GM21786 (cell line): ENCODE measurements around the gene GMEB2.
"Not testable (repeated sequence)": the region's sequence is repeated elsewhere in the genome, so short reads cannot be mapped to it uniquely, and the experiment has no call there.

Source experiments
- ATAC-seq: cut with Tn5 transposase; IDR thresholded peaks from one replicate; pipeline ENCODE4 v1.9.1; 2021; ENCODE audit not compliant: unreplicated experiment

Gene GMEB2

DNA sequence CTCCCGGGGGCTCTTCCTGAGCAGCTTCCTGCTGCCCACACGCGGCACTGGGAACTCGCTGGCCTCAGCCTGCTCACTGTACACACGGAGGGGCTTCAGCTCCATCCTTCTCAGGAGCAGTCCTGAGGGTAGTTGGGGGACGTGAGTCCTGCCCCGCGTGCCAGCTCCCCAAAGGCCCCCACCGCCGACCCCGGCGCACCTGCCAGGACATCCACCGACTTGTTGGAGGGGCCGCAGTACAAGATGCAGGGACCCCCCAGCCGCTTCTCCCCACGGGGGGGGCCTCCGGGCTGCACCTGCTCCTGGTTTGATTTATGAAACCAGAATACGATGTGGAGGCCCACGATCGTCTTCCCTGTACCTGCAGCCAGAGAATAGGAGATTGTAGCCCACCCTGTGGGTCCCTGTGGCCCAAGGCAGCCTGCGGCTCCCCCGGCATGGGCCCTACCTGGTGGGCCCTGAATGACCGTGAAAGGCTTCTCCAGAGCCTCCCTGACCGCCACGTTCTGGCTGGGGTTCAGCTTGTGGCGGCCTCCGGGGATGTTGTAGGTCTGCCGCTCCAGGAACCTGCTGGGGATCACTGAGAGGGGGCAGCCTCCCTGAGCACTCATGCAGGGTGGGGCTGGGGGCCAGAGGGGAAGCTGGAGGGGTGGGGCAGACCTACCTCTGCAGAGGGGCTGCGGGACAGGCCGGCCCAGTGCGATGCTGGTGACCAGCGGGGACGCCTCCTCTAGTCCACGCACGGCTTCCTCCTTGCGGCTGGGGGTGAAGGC, 65.1 kb downstream of the GMEB2 start:
- no peak for ATAC-seq

DNA sequence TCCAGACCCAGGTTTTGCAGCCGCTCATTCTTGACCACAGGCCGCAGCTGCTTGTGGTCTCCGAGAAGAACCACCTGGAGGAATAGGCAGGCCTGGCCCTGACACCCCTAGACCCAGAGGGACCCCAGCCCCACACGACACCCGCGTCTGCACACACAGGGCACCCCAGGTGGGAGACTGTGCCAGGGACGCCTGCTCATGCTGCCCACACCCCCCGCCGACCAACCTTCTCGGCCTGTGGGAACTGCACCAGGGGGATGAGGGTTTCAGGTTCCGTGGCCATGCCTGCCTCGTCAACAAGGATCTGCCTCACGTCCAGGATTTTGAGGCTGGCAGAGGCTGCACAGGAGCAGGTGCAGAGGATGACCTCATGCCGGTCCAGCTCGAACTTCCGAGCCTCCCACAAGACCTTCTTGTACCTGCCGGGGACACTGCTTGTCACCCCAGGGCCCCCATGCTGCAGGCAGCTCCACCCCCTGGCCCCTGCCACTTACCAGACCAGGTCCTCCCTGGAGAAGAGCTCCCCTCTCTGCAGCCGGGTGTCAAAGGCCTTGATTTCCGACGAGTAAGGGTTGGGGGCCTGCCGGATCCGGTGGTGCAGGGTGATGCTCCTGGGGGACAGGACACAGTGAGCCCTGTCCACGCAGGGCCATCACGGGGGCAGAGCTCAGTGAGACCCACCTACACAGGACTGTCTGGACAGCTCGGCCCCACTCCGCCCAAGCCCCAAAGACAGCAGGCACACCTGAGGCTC, 65.9 kb downstream of the GMEB2 start:
- no peak for ATAC-seq

DNA sequence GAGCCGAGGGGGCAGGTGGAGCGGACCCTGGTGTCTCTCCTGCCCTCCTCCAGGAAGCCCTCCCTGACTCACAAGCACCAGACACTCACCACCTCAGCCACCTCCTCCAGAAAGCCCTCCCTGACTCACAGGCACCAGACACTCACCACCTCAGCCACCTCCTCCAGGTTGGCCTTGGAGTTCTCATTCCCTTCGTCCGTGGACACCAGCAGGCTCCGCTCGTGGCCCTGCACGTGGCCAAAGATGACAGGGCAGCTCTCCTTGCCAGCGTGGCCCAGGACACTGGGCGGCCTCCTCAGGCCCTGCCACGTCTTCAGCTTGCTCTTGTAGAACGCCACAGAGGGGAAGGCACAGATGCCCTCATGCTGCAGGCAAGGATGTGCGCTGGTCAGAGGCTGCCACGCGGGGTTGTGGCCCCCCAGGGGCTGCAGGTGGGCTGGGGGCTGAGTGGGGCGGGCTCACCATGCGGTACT, 66.5 kb downstream of the GMEB2 start:
- ATAC-seq = no peak

DNA sequence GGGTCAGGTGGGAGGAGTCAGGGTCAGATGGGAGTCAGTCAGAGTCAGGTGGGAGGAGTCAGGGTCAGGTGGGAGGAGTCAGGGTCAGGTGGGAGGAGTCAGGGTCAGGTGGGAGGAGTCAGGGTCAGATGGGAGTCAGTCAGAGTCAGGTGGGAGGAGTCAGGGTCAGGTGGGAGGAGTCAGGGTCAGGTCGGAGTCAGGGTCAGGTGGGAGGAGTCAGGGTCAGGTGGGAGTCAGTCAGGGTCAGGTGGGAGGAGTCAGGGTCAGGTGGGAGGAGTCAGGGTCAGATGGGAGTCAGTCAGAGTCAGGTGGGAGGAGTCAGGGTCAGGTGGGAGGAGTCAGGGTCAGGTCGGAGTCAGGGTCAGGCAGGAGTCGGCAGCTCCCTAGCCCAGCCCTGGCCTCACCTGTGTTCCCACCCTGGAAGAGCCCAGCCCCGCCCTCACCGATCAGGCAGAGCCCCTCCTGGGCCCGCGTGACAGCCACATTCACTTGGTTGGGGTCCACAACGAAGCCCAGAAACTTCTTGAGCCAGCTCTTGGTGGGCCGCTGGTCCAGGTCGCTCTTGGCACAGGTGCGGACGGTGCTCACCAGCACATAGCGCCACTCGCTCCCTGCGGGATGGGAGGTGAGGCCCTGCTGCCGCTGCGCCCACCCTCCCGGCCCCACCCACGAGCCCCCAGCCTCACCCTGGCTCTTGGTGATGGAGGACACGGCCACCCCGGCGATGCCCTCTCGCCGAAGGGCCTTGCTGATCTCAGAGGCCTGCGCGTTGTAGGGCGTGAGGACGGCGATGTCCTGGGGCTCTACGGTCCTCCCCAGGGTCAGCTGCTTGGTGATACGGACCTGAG, 67.2 kb downstream of the GMEB2 start:
- not testable (repeated sequence) for ATAC-seq

DNA sequence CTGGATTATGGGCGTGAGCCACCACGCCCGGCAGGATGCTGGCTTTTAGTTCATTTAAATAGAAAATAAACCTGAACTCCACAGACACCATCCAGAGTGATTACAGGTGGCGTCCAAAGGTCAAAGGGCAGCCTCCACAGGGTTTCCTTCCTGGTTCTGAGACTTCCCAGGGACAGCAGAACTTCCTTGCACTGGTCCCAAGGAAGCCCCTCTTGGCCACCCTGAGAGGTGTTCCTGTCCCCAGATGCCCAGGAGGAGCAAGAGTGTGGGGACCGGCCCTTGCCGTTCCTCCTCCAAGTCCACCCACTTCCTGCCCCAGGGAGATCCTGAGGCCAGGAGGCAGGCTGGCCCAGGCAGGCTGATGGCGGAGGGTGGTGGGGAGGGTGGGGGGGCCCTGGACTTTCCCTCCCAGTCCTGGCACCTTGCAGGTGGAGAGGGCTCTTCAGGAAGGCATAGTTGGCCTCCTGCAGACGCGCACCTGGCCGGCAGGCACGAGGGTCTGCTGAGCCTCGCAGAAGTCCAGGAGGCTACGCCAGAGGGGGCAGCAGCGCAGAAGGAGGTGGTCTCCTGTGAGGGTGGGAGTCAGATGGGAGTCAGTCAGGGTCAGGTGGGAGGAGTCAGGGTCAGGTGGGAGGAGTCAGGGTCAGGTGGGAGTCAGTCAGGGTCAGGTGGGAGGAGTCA, 68.0 kb downstream of the GMEB2 start:
- ATAC-seq = no peak

DNA sequence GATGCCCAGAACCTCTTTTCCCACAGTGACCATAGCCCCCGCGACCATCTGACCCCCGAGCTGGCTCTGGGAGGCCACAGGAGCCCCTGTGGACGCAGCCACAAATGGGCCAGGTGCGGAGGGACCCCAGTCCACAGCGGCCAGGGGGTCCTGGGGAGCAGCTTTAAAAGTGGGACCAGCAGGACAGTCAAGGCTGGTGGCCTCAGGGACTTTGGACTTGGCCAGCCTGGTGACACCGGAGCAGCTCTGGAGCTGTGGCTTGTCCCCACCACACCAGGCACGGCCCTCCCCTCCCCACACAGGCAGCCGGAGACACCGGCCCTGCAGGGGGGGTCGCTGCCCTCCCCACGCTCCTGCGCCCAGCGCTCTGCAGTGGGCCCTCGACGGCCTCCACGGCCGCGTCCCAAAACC, 69.4 kb downstream of the GMEB2 start:
- no peak for ATAC-seq

DNA sequence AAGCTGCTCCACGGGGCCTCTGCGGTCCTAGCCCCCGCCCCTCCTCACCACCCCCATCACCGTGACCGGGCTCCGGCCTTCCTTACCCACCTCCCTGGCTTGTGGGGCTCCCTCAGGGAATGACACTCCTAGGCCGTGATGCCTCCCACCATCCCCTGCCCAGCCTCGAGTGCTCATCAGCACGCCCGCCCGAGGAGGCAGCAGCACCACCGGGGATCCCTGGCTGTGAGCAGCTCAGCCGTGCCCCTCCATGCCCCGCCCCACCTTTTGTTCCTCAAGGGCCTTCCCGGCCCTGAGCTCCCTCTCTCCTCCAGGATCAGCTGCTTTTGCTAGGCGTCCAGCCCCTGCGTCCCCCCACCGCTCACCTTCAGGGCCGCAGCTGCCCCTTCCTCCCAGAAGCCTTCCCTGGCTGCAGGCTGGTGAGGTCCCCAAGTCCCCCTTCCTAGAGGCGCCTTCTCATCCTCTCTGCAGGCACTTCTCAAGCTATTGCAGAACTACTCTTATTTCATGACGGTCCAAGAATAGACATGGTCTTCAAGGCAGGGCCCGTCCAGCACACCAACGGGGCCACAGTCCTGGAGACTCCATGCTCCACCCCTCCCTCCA, 69.9 kb downstream of the GMEB2 start:
- ATAC-seq = no peak

DNA sequence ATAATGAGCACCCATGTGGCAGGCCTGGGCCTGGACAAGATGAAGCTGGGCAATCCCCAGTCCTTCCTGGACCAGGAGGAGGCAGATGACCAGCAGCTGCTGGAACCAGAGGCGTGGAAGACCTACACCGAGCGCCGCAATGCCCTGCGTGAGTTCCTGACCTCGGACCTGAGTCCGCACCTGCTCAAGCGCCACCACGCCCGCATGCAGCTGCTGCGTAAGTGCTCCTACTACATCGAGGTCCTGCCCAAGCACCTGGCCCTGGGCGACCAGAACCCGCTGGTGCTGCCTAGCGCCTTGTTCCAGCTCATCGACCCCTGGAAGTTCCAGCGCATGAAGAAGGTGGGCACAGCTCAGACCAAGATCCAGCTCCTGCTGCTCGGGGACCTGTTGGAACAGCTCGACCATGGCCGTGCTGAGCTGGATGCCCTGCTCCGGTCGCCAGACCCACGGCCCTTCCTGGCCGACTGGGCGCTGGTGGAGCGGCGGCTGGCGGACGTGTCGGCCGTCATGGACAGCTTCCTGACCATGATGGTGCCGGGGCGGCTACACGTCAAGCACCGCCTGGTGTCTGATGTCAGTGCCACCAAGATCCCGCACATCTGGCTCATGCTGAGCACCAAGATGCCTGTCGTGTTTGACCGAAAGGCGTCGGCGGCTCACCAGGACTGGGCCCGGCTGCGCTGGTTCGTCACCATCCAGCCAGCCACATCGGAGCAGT, 71.1 kb downstream of the GMEB2 start:
- ATAC-seq = no peak

DNA sequence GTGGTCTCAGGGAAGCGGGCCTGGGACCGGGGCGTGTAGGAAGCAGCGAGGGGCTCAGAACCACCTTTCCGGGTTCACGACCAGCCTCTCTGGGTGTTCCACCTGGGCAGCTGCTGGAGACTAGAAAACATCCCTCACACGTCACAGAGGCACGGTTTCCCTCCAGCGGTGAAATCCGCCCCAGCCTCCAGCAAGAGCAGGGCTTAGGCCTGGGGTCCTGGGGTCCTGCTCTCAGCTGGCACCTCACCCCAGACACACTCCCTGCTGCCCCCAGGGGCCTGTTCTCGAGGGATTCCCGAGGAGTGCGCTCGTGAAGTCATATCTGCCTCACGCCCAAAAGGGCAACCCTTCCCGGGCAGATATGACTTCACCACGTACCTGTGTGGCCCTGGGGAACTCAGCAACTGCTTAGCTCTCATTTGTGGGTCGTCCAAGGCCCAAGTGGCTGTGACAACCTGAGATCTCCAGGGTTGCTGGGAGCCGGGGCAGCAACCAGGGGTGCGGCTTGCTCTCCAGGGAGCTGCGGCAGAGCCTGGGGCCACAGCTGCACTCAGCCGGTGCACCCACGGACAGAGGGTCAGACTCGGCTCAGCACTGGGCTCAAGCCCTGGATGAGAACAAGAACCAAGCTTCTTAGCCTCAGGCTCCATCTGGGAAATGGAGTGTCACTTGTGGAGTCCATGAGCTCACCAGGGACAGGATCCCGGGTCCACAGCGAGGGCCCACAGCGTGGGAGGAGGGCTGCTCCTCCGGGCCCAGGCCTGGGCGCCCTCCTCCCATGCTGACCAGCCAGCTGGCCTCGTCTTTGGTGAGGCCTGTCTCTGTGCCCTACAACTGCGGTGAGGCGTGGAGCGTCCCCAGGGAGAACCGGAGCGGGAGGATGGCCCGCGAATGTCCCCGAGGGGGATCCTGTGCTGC, 72.3 kb downstream of the GMEB2 start:
- ATAC-seq = no peak

DNA sequence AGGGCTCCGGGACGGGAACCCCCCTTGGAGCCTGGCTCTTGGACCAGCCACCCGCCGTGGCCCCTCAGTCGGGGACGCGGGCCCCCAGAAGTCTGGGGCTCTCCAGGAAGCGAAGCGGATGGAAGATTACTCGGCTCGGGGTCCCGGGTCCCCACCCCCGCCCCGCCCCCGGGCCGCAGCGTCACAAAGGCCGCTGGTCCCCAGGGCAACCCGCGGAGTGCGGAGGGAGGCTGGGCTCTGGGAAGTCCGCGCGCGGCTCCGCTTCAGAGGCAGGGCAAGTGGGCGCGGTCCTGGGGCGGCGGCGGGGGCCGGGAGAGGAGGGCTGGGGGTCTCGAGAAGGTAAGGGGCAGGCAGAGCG, 73.0 kb downstream of the GMEB2 start, which contains the start of gene FNDC11:
TSS of gene FNDC11 (plus strand) at position 227 of the 358 bp plus-strand sequence. CDS start 1,505 bp downstream, outside the sequence.
- ATAC-seq = no peak

DNA sequence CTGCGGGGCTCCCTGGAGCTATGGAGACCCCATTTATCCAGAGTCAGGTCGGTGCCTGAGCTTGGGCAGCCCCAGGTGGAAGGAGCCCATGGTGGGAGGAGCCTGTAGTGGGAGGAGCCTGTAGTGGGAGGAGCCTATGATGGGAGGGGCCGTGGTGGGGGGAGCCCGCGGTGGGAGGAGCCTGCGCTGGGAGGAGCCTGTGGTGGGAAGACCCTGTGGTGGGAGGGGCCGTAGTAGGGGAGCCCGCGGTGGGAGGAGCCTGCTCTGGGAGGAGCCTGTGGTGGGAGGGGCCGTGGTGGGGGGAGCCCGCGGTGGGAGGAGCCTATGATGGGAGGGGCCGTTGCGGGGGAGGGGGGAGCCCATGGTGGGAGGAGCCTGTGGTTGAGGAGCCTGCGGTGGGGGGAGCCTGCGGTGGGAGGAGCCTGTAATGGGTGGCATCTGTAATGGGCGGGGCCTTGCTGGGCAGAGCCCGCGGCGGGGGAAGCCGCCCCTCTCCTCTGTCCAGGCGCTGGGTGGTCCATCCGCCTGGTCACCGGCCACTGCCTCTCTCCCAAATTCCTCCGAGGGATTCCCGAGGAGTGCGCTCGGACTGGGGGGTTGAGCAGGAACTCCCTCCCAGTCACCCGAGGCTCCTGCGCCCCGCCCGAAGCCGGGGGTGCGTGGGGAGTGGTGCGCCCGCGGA, 73.5 kb downstream of the GMEB2 start:
- no peak for ATAC-seq

DNA sequence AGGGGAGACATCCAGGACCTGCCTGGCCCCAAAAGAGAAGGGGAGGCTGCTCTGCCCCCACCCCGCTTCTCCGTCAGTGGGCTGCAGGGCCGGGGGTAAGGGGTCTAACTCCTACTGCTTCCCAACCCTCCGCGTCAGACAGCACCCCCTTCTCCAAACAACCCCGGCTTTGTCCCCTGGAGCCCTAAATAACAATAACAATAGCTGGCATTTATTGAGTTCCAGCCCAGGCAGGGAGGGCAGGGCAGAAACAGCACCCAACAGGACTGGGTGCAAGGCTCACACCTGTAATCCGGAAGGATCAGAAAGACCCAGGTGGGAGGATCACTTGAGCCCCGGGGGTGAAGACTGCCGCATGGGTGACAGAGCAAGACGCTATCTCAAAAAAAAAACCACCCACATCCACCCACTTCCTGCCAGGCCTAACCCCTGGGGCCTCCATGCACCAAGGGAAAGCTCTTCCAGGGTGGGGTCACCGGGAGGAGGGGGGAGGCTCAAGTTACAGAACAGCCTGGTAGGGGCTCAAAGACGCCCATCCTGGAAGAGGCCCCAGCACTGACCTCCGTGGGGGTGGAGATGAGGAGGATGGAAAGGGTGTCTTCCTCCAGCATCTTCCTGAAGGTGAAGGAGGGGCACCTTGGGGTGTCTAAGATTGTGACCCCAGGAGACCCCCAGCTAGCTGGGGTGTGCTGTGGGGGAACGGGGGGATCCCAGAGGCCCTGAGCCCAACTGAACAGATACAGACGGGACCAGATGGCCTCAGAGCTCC, 74.2 kb downstream of the GMEB2 start:
- no peak for ATAC-seq

DNA sequence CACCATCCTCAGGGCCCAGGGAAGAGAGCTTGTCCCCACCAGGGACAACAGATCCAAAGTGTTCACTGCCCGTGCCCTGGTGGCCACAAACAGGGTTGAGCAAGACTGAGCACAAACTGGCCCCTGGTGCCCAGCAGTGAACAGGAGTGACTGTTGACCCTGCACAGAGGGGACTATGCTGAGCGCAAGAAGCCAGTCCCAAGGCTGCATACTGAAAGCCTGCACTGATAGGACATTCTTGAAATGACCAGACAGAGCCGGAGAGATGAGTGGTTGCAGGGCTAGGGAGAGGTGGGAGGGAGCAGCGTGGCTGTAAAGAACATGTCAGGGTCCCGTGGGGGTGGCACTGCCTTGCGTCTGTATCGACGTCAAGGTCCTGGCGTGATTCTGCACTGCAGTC, 75.8 kb downstream of the GMEB2 start:
- ATAC-seq = no peak

DNA sequence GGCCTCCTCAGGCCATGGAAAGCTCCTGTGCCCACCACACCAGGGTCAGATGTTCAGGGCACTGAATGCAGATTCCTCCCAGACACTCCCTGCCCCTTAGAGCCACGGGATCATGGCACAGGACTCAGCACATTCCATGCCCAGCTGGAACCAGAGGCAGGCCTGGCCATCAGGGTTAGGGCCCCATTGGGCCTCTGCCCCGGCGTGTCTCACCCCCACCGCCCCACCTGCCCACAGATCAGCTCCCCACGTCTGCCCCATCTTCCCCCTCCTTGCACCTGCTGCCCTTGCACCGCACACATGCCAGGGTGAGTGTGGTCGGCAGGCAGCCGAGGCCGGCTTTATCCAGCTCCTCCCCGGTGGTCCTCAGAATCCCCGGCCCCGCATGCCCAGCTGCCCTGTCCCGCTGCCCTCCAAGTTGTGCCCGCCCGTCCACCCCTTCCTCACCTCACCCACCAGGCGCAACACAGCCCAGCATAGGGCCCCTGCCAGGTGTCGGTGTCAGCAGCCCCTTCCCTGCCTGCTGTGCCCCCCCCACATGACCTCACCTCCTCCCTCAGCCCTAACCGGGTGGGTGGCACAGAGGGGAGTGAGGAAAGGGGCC, 77.1 kb downstream of the GMEB2 start:
- ATAC-seq = no peak

DNA sequence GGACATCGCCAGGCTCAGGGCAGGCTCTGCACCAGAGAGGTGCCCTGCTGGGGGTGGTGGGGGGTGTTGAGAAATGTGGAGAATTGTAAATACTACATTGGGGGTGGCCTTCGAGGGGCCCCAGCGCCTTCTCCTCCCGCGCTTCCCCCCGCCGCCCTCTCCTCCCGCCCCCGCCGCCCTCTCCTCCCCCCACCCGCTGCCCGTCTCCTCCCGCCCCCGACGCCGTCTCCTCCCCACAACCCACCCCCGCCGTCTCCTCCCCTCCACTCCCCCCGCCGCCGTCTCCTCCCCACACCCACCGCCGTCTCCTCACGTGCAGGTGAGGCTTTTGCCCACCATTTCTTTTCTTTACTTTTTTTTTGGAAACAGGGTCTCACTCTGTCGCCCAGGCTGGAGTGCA, 77.9 kb downstream of the GMEB2 start:
- ATAC-seq = no peak

DNA sequence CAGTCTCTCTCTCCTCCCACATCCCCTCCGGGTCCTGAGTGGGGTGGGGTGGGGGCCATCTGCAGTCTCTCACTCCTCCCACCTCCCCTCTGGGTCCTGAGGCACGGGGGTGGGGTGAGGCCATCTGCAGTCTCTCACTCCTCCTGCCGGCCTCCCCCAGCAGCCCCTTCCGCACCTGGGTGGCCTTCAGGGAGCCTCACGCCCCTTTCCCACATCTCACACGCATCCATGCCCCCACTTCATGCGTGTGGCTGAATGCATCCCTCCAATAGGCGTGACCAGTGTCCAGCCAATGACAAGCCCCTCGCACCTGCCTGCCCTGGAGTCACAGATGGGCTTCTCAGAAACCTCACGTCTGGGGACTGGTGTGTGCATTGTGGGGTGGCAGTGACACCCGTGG, 78.4 kb downstream of the GMEB2 start:
- ATAC-seq = no peak
